Measurements from ENCODE around the gene MYL12B.

DNA sequence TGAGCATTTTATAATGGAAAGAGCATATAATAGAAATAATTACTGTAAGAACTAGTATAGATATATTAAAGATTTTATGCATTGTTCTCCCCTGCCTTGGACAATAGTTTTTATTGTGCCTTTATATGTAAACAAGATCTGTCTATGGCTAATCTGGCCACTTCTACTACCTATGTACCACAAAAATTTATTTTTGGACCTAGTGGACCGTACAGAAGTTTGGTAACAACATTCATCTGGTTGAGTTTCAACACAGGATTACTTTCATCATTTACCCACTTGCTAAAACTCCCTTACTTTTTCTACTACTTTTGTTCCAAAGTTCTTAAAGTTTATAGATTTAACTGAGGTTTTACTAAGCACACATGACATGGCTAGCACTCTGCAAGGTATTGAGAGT, 28.9 kb upstream of the MYL12B start:
- TF ChIP-seq, protein P1, sequence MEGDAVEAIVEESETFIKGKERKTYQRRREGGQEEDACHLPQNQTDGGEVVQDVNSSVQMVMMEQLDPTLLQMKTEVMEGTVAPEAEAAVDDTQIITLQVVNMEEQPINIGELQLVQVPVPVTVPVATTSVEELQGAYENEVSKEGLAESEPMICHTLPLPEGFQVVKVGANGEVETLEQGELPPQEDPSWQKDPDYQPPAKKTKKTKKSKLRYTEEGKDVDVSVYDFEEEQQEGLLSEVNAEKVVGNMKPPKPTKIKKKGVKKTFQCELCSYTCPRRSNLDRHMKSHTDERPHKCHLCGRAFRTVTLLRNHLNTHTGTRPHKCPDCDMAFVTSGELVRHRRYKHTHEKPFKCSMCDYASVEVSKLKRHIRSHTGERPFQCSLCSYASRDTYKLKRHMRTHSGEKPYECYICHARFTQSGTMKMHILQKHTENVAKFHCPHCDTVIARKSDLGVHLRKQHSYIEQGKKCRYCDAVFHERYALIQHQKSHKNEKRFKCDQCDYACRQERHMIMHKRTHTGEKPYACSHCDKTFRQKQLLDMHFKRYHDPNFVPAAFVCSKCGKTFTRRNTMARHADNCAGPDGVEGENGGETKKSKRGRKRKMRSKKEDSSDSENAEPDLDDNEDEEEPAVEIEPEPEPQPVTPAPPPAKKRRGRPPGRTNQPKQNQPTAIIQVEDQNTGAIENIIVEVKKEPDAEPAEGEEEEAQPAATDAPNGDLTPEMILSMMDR (IDR thresholded peaks at IDR 0.05): no peak
- no peak for TF ChIP-seq POLR2AphosphoS5 (IDR thresholded peaks at IDR 0.05)
